Left kidney (tissue), 2 donors: Measurements from ENCODE around the gene IGFL3. TPM values are rescaled to one million over a fixed set of nuclear protein-coding genes. Genes with fewer than 3 reads are reported as not detected.

Experiments
- DNase-seq: peaks from one replicate; pipeline ENCODE4 v3.0.0-alpha.2; 2013
- polyA plus RNA-seq: library from polyadenylated mRNA; unstranded; fragments of 120-200 nt; gene quantifications from one replicate; pipeline ENCODE4 v1.2.1, GENCODE V29; 2013; ENCODE audit not compliant: insufficient read length

IGFL3 gene
- polyA plus RNA-seq, 1 donor = not detected

DNA sequence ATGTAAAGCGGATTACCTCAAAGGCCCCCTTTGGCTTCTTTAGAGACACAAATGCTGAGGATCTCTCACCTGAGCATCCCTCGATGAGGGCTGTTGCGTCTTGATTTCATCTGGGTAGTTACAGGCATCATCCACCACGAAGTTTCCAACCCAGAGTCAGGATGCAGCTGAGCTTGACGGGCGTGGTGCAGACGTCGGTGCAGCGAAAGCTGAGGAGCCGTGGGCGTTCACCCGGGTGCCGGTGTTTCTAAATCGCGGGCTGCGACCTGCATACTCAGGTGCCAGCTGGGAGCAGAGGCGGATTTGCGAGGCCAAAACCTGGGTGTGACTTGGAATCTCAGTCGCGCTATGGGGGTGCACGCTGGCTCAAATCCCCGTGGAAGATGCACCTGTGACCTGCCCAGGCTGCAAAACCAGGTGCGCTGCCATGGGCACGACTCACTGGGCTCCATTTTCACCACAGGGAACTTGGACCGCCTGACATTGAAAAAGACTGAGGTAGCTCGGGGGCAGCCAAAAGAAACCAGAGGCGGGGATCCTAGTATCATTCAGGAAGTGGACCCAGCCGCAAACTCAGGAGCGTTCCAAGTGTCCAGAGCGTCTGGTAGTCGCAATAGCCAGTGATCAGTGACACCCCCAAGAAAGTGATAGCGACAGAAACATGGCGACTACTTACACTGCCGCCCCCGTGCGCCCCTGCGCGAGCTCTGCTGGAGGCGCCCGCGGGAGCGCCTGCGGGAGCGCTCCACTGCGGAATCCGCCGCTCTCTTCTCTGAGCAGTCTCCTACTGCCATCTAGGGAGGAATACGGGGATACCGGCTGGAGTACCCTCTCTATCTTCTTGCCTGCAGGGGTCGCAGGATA, 47.3 kb downstream of the IGFL3 start:
- peak; percentile 82 for DNase-seq

DNA sequence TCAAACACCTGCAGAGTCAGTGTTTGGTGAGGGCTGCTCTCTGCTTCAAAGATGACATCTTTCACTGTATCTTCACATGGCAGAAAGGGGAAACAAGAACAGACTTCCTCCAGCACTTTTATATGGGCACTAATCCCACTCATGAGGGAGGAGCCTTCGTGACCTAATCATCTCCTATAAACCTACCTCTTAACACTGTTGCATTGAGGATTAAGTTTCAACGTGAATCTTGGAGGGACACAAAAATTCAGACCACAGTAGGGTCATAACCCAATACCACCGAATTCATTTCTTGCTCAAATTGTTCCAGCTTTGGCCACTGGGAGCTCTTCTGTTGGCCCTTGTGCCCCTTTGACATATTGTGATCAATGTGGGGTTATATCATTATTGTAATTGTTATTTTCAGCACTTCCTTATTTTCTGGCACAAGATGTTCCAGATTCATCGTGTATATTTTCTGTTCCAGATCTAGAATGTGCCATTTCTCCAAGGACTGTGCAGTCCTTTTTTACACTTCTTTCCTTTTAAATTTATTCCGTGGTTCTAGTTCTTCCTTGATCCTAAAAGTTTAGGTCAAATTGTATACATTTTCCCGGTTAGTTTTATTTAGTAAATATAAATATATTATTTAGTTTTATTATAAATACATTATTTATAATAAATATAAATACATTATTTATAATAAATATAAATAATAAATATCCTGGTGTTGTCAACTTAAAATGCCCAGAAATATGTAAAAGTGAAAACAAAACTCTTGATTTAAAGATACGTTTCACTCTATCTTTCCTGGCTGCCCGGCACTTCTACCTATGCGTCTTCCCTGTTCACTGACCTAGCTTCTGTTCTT, 48.2 kb downstream of the IGFL3 start:
- DNase-seq = no peak

DNA sequence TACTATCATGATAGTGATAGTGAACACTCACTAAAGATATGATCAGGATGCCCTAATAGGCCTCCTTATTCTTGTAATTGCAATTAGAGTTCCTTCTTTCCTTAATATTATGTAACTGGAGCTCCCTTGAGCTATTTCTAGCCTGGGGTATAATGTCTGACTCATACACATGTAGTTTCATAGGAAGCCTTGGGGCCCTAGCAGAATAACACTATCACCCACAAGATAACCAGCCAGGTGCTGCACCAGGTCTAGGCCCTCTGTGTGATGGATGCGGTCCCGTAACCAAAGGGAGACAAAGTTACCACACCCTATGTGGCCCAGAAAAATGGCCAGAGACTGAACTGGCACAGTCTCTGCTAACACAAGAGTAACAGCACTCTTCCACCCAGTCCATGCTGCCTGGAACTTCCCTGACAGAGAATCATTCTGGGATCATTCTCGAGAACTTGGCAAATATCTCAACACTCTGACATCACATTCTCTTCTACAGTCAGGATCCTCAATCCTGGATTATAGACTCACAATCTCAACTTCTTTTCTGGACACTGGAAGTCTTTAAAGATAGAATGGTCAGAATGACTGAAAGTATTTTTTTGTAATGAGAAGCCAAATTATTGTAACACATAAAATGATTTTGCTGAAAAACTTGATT, 51.1 kb downstream of the IGFL3 start:
- no peak for DNase-seq

Other genes with a start within 250 kb of the IGFL3 start
- 14.5 TPM for gene IRF2BP1, start 238.5 kb downstream of the IGFL3 start, polyA plus RNA-seq
- 4.0 TPM for gene MYPOP, start 222.1 kb downstream of the IGFL3 start, polyA plus RNA-seq
- not detected for gene NANOS2, start 209.9 kb downstream of the IGFL3 start, polyA plus RNA-seq
- gene NOVA2, start 150.8 kb downstream of the IGFL3 start, polyA plus RNA-seq = 4.1 TPM
- gene CCDC61, start 129.2 kb downstream of the IGFL3 start, polyA plus RNA-seq = 11.7 TPM
- gene PGLYRP1, start 101.6 kb downstream of the IGFL3 start, polyA plus RNA-seq = 0.32 TPM
- 0.58 TPM for gene IGFL4, start 83.7 kb downstream of the IGFL3 start, polyA plus RNA-seq
- not detected for gene IGFL2, start 23.6 kb upstream of the IGFL3 start, polyA plus RNA-seq
- not detected for gene IGFL1, start 105.1 kb upstream of the IGFL3 start, polyA plus RNA-seq
- 58.2 TPM for gene HIF3A, start 172.4 kb upstream of the IGFL3 start, polyA plus RNA-seq
- gene PPP5C, start 222.4 kb upstream of the IGFL3 start, polyA plus RNA-seq = 130 TPM